PFSK-1 (cell line): ENCODE measurements around the gene KCNK3.

ENCODE experiments used
- FOXP2 ChIP-seq: optimal IDR thresholded peaks from 2 replicates; pipeline ENCODE3; 2011; ENCODE audit warnings: borderline replicate concordance, control low read depth, inconsistent platforms; ENCODE audit not compliant: insufficient read depth; ENCODE audit errors: extremely low read length, extremely low read depth
- POLR2AphosphoS5 ChIP-seq: IDR thresholded peaks from 2 replicates; pipeline ENCODE4 v1.6.1; 2012; ENCODE audit warnings: low read depth, mild to moderate bottlenecking, control low read depth, low read length, moderate library complexity
- REST ChIP-seq, 2 experiments: IDR thresholded peaks; 2 replicates each; pipeline versions ENCODE4 v1.6.1 to v1.8.0; 2011 to 2012; ENCODE audit warnings: low read depth in 2 of 2, low read length in 2 of 2, control low read depth in 1 of 2, inconsistent platforms in 1 of 2, mild to moderate bottlenecking in 1 of 2, moderate library complexity in 1 of 2; ENCODE audit not compliant: insufficient read depth in 1 of 2
- SIN3A ChIP-seq: IDR thresholded peaks from 2 replicates; pipeline ENCODE4 v1.6.1; 2012; ENCODE audit warnings: mild to moderate bottlenecking, low read length, moderate library complexity, borderline replicate concordance; ENCODE audit not compliant: insufficient read depth
- TAF1 ChIP-seq: IDR thresholded peaks from 2 replicates; pipeline ENCODE4 v1.6.1; 2012; ENCODE audit warnings: low read length, control low read depth, borderline replicate concordance; ENCODE audit not compliant: insufficient read depth

The KCNK3 gene

GRCh38 chr2:26672112-26672817 is 20.3 kb upstream of the KCNK3 start:
- TF ChIP-seq REST (IDR thresholded peaks at IDR 0.05; ENCODE audit: insufficient read depth in 1 of 2, low read depth in 2 of 2, low read length in 2 of 2) (no peak), SIN3A (no peak), POLR2AphosphoS5 (no peak), FOXP2 (no peak)

GRCh38 chr2:26672818-26673393 is 19.6 kb upstream of the KCNK3 start:
- TF ChIP-seq POLR2AphosphoS5 (no peak), TAF1 (no peak), SIN3A (no peak), REST (IDR thresholded peaks at IDR 0.05; ENCODE audit: insufficient read depth in 1 of 2, low read depth in 2 of 2, low read length in 2 of 2) (no peak), FOXP2 (no peak)

- no peak for TF ChIP-seq FOXP2
- no peak for TF ChIP-seq POLR2AphosphoS5
- TF ChIP-seq REST (IDR thresholded peaks at IDR 0.05; ENCODE audit: insufficient read depth in 1 of 2, low read depth in 2 of 2, low read length in 2 of 2): no peak
- no peak for TF ChIP-seq SIN3A
- TF ChIP-seq TAF1: no peak
Observed at GRCh38 chr2:26674002-26674751, 18.3 kb upstream of the KCNK3 start.

GRCh38 chr2:26674771-26675170 is 17.8 kb upstream of the KCNK3 start:
- TF ChIP-seq TAF1 (no peak), REST (IDR thresholded peaks at IDR 0.05; ENCODE audit: insufficient read depth in 1 of 2, low read depth in 2 of 2, low read length in 2 of 2) (no peak), FOXP2 (no peak), POLR2AphosphoS5 (no peak), SIN3A (no peak)
